GM21367 (cell line): Measurements from ENCODE around the gene NUTF2.
"Not testable (repeated sequence)": the region's sequence is repeated elsewhere in the genome, so short reads cannot be mapped to it uniquely, and the experiment has no call there.

Source experiments
- ATAC-seq: cut with Tn5 transposase; IDR thresholded peaks from one replicate; pipeline ENCODE4 v1.9.1; 2021; ENCODE audit not compliant: unreplicated experiment

NUTF2 gene

DNA sequence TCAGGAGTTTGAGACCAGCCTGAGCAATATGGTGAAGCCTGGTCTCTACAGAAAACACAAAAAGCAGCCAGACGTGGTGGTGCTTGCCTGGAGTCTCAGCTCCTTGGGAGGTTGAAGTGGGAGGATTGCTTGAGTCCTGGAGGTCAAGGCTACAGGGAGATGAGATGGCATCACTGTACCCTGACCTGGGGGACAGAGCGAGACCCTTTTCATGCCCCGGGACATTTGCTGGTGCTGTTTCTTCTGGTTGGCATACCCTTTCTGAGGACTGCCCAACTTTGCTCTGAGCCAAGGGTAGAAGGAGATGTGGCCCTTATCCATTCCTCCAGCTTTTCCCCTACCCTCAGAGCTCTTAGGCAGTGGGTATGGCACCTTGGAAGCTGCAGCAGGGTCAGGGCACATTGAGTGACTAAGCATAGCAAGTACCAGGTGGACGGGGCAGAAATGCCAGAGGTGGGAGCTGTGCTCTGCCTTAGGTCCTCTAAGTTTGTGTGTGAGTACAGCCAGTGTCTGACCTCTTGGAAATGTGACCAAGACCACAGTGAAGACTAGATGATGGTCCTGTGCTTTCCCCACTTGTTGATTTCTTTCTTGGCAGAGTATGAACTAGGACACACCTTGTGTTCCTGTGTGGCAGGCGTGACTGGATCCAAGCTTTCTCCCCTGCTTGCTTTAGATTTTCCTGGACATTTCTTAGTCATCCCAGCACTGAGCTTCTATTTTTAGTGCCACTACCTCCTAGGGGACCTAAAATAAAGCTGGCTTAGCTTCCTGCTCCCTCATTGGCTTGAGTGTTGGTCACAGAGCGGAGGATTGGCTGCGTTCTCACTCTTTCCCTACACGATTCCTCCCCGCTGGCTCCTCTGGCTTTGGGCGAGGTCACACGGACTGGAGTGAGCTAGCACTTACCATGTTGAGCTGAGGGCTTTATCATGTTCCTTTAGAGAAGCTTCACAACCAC, 16.2 kb downstream of the NUTF2 start:
- no peak for ATAC-seq

DNA sequence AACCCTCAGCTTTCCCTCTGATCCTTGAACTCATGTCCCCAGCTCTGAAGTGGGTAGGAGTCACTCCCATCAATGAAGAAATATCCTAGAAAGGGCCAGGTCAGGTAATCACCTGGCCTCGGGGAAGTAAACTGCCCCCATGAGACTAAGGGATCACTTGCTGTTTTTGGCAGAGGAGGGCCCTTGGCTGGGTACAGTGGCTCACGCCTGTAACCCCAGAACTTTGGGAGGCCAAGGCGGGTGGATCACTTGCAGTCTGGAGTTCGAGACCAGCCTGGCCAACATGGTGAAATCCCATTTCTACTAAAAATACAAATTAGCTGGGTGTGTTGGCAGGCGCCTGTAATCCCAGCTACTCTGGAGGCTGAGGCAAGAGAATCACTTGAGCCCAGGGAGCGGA, 17.3 kb downstream of the NUTF2 start:
- ATAC-seq = not testable (repeated sequence)

DNA sequence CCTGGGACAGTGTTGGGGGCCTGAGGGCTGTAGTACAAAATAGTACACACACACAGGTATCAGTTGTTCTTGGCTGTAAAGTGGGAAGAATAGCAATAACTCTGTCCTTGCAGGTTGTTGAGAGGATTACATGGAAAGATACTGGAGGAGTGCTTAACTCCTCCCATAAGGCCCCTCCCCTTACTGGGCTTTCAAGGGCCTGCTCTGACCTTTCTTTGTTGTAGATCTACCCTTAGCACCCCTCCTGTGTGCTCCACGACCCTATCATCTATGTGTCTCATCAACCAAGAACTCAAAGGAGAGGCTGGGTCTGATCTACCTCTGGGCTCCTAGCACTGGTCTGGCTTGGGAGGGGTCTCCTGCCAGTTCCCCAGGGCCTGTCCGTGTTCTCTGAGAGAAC, 17.9 kb downstream of the NUTF2 start:
- no peak for ATAC-seq

DNA sequence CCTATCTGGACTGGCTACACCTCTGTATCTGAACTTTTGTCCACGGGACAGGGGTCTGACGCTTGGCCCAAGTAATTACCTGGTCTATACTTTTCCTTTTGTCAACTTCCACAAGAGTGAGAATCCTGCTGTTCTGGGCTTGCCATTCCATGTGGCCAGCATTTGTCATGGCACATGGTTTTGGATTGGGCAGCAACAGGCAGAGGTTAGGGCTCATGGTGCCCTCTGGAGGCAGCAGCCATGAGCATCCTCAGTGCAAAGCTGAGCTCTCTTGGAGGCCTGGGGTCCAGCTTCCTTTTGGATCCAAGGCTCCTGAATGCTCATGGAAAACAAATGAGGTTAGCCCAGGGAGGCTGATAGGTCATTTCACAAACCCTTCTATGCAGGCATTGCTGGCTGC, 18.6 kb downstream of the NUTF2 start:
- no peak for ATAC-seq

DNA sequence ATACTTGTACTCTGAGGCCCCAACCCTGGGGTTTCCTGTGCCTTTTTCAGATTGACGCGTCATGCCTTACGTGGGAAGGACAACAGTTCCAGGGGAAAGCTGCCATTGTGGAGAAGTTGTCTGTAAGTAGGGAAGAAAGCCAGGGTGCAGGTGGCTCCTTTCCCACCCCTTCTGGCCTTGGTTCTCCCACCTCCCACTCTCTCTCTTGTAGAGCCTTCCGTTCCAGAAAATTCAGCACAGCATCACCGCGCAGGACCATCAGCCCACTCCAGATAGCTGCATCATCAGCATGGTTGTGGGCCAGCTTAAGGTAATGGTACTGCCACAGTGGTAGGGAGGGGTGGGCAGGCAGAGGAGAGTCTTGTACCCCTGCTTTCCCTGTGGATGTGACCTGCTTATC, 21.6 kb downstream of the NUTF2 start:
- ATAC-seq = no peak

DNA sequence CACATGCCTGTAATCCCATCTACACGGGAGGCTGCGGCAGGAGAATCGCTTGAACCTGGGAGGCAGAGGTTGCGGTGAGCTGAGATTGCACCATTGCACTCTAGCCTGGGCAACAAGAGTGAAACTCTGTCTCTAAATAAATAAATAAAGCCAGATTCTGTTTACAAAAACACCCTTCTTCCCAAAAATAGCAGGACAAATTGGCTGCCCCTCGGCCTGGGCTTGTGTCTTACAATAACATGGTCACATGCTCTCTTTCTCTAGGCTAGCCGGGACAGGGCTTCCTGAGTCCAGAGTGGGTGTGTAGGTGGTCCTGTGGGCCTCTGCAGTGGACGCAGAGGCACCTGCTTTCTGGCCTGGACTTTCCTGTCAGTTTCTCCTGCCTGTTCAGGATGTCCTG, 22.9 kb downstream of the NUTF2 start:
- ATAC-seq = no peak

DNA sequence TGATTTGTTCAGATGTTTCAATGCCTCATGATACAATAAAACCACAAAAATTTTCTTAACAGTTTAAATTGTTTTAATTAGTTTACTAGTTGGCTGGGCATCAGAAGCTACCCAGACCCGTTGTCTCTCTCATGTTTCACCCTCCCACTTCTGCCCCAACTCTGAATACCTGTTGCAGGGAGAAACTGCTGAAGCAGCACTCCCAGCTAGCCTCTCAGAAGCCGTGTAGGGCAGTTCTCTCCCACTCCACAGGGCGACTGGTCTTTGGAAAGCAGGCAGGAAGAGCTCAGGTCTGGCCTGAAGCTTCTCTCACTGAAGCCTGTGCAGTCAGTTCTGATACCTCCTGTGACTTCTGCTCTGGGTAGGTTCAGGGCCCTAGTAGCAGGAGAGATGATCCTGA, 24.5 kb downstream of the NUTF2 start:
- no peak for ATAC-seq

DNA sequence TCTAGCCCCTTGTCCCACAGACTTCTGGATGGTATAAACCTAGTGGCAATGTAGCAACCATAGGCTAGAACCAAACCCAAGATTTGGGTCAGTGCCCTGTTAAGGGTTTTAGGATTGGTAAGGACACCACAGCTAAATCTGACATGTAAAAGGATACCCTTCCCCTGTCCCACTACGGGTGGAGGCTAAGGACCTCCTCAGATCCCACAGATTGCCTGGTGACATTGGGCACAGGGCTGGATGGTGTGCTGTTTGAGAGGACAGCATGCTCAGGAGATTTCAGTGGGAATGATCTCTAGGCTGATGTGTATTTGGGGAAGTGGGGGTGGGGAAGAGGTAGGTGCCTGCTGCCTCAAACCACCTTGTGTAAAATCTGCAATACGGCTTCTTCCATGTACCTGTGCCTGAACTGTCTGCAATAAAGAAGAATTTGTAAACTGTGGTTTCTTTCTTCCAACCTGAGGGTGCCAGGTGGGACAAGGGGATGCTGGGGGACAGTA, 25.4 kb downstream of the NUTF2 start:
- no peak for ATAC-seq

DNA sequence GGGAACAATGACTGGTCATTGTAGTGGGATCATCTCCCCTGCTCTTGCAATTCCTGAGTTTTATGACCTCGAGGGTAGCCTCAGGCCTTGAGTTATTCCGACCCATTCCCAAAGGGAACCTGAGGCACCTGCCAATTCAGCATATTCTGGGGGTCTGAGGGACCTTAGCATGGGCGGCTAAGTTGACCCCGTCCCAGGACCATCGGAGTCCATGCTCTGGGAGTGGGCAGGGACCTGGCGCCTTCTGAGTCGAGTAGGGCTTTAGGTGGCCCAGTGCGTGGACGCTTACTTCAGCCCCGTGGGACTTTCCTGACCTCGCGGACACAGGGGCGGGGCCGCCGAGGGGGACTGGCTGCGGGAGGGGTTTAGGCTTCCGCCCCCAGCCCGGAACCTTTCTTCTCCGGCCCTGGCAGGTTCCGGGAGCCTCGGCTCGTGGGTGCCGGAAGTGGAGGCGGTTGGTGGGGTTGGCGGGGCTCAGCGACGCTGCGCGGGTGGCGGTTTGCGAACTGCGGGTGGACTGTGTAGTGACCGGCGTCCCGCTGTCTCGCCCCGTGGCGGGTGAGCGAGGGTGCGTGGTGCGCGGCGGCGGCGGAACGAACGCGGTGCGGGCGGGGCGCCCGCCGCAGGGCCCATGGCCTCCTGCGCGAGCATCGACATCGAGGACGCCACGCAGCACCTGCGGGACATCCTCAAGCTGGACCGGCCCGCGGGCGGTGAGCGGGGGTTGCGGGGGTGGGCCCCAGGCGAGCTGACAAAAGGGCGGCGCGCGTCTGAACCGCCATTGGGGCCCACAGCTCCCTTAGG, 26.1 kb downstream of the NUTF2 start, which contains the start of gene EDC4:
EDC4 (plus strand) TSS at position 422 of the 804 bp plus-strand sequence; CDS start at position 632, 210 bp downstream.
- peak; percentile 41 for ATAC-seq

DNA sequence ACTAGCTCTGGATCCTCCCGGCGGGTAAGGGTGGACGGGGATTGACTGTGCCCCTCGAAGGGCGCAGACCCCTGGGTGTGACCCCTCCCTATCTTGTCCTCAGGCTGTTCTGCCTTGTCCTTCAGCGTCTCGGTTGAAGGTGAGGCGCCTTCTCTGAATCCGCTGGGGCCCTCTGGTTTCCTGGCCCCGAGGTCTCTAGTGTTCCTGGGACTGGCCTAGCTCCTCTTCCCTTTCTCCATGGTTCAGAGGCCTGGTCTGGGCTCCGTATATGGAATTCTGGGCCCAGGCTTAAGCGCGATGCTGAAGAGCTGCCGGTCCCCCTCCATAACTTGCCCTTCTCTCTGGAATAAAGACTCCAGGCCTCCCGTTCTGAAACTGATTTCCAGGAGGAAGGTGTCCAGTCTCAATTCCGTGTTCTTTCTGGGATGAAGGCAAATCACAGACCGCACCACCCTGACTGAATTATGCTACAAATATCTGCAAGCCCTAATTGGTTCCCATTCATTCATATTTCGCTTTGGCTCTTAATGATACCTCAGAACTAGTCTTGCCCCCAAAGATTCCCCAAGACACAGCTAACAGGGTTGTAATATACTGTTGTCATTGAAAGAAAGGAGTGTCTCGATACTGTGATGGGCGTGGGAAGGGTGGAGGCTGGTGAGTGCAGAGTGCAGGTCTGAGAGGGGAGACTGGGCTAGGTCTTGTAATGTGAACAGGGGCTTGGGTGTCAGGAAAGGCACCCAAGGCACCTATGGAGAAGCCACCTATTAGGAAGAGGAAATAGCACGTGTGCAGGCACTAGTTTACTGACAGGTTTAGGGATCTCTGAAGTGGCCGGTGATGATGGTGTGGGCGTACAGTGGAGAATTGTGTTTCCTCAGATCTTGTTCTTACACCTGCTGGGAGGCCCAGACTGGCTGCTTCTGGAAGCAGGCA, 27.0 kb downstream of the NUTF2 start:
- ATAC-seq = no peak

DNA sequence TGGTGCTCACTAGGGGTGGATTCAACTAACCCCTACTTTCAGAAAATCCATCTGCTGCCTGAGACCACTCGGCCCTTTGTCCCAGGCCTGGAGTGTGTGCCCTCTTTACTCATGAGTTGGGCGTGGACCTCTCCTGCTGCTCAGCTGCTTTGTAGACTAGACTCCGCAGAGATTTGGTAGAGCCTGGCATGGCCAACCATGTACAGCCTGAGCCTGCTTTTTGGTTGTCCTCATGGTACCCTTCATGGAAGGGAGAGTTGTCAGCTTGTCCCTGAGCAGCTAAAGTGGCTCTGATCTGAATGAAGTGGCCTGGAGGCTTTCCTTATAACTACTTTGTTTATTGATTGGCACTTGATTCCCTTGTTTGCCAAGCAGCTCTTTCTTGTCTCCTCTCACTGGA, 27.6 kb downstream of the NUTF2 start:
- no peak for ATAC-seq

DNA sequence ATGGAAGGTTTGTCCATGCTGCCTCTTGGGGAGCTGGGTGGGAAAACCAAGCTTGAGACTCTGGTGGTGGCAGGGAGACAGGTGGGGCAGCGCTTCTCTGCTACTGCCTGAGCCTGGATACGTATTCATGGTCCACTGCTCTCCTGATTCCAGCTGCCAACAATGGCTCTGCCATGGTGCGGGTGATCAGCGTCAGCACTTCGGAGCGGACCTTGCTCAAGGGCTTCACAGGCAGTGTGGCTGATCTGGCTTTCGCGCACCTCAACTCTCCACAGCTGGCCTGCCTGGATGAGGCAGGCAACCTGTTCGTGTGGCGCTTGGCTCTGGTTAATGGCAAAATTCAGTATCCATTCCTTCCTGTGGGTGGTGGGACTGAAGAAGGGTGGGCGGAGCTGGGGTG, 30.3 kb downstream of the NUTF2 start:
- ATAC-seq = no peak

DNA sequence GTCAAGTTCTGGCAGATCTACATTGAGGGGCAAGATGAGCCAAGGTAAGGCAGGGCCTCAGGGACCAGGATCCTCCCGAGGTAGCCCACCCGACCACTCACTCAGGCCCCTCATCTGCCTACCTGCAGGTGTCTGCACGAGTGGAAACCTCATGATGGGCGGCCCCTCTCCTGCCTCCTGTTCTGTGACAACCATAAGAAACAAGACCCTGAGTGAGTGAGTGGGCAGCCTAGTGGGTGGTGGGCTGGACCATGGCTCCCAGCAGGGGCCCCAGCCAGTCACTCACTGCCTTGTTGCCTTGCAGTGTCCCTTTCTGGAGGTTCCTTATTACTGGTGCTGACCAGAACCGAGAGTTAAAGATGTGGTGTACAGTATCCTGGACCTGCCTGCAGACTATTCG, 31.5 kb downstream of the NUTF2 start:
- no peak for ATAC-seq

DNA sequence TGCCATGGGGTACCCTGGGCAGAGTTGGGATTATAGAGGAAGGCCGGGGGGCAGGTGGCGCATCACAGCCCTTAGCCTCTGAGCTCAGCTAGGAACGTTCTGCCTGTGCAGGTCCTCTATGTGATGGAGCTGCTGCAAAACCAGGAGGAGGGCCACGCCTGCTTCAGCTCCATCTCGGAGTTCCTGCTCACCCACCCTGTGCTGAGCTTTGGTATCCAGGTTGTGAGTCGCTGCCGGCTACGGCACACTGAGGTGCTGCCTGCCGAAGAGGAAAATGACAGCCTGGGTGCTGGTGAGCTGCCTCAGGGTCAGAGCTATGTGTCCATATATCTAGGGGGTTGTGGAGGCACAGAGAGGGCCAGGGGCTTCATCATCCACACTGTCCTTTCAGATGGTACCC, 32.1 kb downstream of the NUTF2 start:
- ATAC-seq = no peak

DNA sequence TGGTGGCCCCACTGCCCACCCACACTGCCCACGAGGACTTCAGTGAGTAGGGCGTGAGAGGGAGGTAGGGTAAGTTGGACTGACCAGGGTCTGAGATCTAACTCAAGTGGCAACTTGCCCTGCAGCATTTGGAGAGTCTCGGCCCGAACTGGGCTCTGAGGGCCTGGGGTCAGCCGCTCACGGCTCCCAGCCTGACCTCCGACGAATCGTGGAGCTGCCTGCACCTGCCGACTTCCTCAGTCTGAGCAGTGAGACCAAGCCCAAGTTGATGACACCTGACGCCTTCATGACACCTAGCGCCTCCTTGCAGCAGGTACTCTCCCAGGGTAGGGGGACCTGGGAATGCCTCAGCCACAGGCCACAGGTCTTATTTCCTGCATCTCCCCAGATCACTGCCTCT, 32.7 kb downstream of the NUTF2 start:
- no peak for ATAC-seq

DNA sequence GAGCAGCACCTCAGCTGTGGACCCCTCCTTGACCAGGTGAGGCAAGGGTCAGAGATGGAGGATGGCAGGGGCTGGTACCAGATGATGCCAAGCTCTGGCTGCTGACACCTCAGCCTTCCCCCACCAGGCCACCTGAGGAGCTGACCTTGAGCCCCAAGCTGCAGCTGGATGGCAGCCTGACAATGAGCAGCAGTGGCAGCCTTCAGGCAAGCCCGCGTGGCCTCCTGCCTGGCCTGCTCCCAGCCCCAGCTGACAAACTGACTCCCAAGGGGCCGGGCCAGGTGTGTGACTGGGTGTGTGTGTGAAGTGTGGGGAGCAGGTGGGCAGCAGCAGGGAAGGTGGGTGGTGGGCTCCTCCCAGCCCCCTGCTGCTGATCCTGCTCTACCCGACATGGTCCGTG, 33.2 kb downstream of the NUTF2 start:
- no peak for ATAC-seq

DNA sequence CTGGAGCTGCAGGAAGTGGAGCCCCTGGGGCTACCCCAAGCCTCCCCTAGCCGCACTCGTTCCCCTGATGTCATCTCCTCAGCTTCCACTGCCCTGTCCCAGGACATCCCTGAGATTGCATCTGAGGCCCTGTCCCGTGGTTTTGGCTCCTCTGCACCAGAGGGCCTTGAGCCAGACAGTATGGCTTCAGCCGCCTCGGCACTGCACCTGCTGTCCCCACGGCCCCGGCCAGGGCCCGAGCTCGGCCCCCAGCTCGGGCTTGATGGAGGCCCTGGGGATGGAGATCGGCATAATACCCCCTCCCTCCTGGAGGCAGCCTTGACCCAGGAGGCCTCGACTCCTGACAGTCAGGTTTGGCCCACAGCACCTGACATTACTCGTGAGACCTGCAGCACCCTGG, 33.9 kb downstream of the NUTF2 start:
- ATAC-seq = no peak

DNA sequence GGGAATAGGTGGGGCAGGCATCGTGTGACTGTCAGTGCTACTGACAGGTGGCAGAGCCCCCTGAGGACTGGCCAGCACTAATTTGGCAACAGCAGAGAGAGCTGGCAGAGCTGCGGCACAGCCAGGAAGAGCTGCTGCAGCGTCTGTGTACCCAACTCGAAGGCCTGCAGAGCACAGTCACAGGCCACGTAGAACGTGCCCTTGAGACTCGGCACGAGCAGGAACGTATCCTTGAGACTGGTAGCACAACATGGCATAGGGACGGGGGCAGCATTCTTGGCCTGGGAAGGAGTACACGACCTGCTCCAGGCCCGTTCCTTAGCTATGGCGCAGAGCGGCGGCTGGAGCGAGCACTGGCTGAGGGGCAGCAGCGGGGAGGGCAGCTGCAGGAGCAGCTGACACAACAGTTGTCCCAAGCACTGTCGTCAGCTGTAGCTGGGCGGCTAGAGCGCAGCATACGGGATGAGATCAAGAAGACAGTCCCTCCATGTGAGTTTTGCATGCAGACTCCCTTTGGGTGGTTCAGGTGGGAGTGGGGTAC, 35.0 kb downstream of the NUTF2 start:
- no peak for ATAC-seq

DNA sequence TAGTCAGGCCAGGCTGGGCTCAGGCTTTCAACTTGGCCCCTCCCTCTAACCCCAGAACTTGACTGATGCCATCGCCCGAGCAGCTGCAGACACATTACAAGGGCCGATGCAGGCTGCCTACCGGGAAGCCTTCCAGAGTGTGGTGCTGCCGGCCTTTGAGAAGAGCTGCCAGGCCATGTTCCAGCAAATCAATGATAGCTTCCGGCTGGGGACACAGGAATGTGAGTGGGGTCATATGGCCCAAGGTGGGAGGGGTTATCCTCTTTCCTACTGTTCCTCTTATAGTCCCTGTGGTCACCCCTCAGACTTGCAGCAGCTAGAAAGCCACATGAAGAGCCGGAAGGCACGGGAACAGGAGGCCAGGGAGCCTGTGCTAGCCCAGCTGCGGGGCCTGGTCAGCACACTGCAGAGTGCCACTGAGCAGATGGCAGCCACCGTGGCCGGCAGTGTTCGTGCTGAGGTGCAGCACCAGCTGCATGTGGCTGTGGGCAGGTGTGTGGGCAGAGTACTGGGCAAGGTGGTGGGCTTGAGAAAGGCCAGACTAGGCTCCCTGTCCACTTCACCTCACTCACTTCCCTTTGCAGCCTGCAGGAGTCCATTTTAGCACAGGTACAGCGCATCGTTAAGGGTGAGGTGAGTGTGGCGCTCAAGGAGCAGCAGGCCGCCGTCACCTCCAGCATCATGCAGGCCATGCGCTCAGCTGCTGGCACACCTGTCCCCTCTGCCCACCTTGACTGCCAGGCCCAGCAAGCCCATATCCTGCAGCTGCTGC, 35.8 kb downstream of the NUTF2 start:
- no peak for ATAC-seq
